Measurements from ENCODE around the gene ABCC3.

Gene ABCC3

GRCh38 chr17:50612281-50612680, 22.4 kb upstream of the ABCC3 start:
- no peak overlapping the region for H2AFZ ChIP-seq (ENCODE audit: low read depth, low read length)
- no peaks in the 10 kb centered on the region for H3K27me3 ChIP-seq (ENCODE audit: insufficient read depth, low read length)
- peaks cover 21% of the 10 kb centered on the region for H3K4me1 ChIP-seq (ENCODE audit: insufficient read depth, low read length)
- no peak overlapping the region for H3K4me3 ChIP-seq (ENCODE audit: low read length)
- no peaks in the 10 kb centered on the region for H3K36me3 ChIP-seq (ENCODE audit: insufficient read depth, low read length)
- no peaks in the 10 kb centered on the region for H3K9me3 ChIP-seq (ENCODE audit: low read length)

DNA sequence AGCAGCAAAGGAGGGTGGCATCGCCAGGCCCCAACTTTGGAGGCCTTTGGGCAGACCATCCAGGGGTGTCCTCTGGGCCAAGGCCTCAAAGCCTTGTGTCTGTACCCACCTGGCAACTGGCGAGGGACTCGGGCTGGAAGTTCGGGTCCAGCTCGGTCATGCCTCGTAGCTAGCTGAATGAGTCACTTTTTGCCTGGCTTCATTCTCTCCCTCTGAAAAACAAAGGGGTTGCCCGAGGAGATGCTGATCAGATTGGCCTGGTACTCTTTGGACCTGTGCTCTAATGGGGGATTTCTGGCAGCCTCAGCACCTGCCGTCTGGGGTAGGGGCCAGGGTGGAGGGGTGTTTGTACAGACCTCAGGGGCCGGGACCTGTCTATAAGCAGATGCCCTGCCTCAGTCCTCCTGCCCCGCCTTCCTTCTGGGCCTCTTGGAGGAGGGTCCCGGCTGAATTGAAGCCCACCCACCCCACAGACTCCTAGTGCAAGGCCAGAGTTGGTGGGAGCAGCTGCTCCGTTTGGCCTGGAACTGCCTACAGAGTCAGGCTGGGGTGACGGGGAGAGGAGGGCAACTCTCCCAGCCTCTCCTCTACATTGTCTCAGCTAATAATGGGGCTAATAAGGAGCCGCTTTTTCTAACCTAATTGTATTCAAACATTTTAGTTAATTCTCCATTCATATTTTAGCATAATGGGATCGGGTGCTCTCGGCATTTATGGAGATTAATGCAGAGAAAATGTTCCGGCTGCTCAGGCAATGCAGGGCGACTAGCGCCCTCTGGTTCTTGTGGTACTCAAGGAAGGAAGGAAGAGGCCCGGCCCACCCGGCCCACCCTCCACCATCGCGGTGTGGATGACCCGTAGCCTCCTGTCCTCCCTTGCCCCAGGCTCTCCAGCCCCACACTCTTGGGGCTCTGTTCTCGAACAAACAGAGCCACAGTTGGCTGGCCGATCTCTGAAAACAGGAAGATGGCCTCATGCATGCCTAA, 21.4 kb upstream of the ABCC3 start:
- no peaks in the 10 kb centered on the region for H3K27me3 ChIP-seq (ENCODE audit: insufficient read depth, low read length)
- no peak overlapping the region for H3K4me3 ChIP-seq (ENCODE audit: low read length)
- H3K4me1 ChIP-seq (ENCODE audit: insufficient read depth, low read length), result peaks cover 21% of the 10 kb centered on the region
- no peak overlapping the region for H2AFZ ChIP-seq (ENCODE audit: low read depth, low read length)
- no peaks in the 10 kb centered on the region for H3K9me3 ChIP-seq (ENCODE audit: low read length)
- H3K36me3 ChIP-seq (ENCODE audit: insufficient read depth, low read length), result no peaks in the 10 kb centered on the region

DNA sequence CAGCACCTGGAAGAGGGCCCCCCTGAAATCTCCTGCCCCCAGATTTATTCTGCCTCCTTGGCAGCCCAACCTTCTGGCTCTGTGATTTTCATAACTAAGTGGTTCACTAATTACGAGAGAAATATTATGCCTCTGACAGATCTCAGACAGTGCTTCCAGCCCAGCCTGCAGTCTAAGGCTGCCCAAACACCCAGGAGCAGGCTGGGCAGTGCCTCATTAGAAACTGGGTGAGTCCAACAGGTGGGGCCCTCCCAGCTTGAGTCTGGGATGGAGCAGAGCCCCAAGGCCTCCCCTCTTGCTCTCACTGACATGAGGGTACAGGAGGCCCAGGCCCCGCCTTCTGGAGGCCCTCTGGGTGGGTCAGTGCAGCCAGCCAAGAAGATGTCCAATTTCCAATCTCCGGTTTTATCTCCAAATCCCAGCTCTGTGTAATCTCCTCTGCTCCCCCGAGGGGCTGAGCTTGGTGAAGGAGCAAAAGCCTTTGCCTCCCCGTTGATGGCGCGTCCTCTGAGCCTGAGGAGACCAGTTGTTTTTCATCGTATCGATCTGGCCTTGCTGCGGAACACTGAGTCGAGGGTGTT, 20.1 kb upstream of the ABCC3 start:
- Histone ChIP-seq H3K36me3 (ENCODE audit: insufficient read depth, low read length) (no peaks in the 10 kb centered on the region), H3K4me3 (ENCODE audit: low read length) (no peak overlapping the region), H3K9me3 (ENCODE audit: low read length) (no peaks in the 10 kb centered on the region)

GRCh38 chr17:50615828-50616227, 18.9 kb upstream of the ABCC3 start:
- Histone ChIP-seq H3K4me3 (ENCODE audit: low read length) (no peak overlapping the region), H3K27me3 (ENCODE audit: insufficient read depth, low read length) (peaks cover 8% of the 10 kb centered on the region), H3K36me3 (ENCODE audit: insufficient read depth, low read length) (no peaks in the 10 kb centered on the region), H3K9me3 (ENCODE audit: low read length) (no peaks in the 10 kb centered on the region), H3K4me1 (ENCODE audit: insufficient read depth, low read length) (peaks cover 6% of the 10 kb centered on the region), H2AFZ (ENCODE audit: low read depth, low read length) (no peak overlapping the region)

More for the DNA sequence above, 20.1 kb upstream of the ABCC3 start:
- Histone ChIP-seq H2AFZ (ENCODE audit: low read depth, low read length) (no peak overlapping the region), H3K4me1 (ENCODE audit: insufficient read depth, low read length) (peaks cover 12% of the 10 kb centered on the region), H3K27me3 (ENCODE audit: insufficient read depth, low read length) (peaks cover 2% of the 10 kb centered on the region)

GRCh38 chr17:50618300-50618699, 16.4 kb upstream of the ABCC3 start:
- H3K4me1 ChIP-seq (ENCODE audit: insufficient read depth, low read length), result peaks cover 14% of the 10 kb centered on the region
- no peaks in the 10 kb centered on the region for H3K36me3 ChIP-seq (ENCODE audit: insufficient read depth, low read length)
- no peaks in the 10 kb centered on the region for H3K9me3 ChIP-seq (ENCODE audit: low read length)
- no peak overlapping the region for H3K4me3 ChIP-seq (ENCODE audit: low read length)
- no peak overlapping the region for H2AFZ ChIP-seq (ENCODE audit: low read depth, low read length)
- peaks cover 12% of the 10 kb centered on the region for H3K27me3 ChIP-seq (ENCODE audit: insufficient read depth, low read length)

DNA sequence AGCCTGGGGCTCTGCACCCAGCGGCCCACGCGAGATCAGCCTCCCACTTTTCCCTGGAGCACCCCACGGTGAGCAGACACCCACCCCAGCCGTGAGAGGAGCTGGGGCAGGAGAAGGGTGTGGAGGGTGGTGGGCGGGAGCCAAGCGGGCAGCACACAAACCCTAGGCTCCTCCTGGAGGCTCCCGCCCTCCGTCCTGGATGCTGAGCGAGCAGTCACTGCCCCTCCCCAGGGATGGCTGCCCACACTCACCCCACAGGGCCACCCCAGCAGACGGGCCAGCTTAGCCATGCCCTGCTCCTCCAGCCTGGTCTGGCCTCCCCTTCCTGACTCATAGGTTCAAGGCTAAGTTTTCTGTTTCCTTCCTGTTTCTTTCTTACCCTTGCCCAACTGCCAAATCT, 15.7 kb upstream of the ABCC3 start:
- peaks cover 12% of the 10 kb centered on the region for H3K27me3 ChIP-seq (ENCODE audit: insufficient read depth, low read length)
- peaks cover 14% of the 10 kb centered on the region for H3K4me1 ChIP-seq (ENCODE audit: insufficient read depth, low read length)
- no peaks in the 10 kb centered on the region for H3K9me3 ChIP-seq (ENCODE audit: low read length)
- no peak overlapping the region for H2AFZ ChIP-seq (ENCODE audit: low read depth, low read length)
- no peaks in the 10 kb centered on the region for H3K36me3 ChIP-seq (ENCODE audit: insufficient read depth, low read length)
- H3K4me3 ChIP-seq (ENCODE audit: low read length), result no peak overlapping the region

- H3K36me3 ChIP-seq (ENCODE audit: insufficient read depth, low read length), result no peaks in the 10 kb centered on the region
- H3K27me3 ChIP-seq (ENCODE audit: insufficient read depth, low read length), result peaks cover 12% of the 10 kb centered on the region
- peaks cover 14% of the 10 kb centered on the region for H3K4me1 ChIP-seq (ENCODE audit: insufficient read depth, low read length)
- H2AFZ ChIP-seq (ENCODE audit: low read depth, low read length), result no peak overlapping the region
- H3K9me3 ChIP-seq (ENCODE audit: low read length), result no peaks in the 10 kb centered on the region
- H3K4me3 ChIP-seq (ENCODE audit: low read length), result no peak overlapping the region
Observed at GRCh38 chr17:50619489-50619888, 15.2 kb upstream of the ABCC3 start.

DNA sequence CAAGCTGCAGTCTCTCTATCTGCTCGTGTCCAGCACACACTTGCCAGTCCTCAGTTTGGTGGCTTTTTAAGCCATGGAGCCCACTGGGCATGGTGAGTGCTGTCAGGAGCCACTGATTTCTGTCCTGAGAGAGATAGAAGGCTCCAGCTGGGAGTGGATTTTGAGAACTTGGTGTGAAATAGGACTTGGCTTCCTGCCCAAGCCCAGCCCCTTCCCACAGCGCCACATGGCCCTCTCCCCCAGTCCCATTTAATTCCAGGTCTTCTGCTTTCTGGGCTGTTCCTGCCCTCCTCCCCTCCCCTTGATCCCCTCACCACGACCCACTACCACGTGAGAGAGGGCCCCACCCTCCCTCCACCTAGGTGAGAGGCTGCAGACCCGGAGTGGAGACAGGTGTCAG, 14.4 kb upstream of the ABCC3 start:
- Histone ChIP-seq H3K4me1 (ENCODE audit: insufficient read depth, low read length) (peaks cover 14% of the 10 kb centered on the region), H3K36me3 (ENCODE audit: insufficient read depth, low read length) (no peaks in the 10 kb centered on the region), H3K27me3 (ENCODE audit: insufficient read depth, low read length) (peaks cover 12% of the 10 kb centered on the region), H2AFZ (ENCODE audit: low read depth, low read length) (no peak overlapping the region), H3K9me3 (ENCODE audit: low read length) (no peaks in the 10 kb centered on the region), H3K4me3 (ENCODE audit: low read length) (no peak overlapping the region)

DNA sequence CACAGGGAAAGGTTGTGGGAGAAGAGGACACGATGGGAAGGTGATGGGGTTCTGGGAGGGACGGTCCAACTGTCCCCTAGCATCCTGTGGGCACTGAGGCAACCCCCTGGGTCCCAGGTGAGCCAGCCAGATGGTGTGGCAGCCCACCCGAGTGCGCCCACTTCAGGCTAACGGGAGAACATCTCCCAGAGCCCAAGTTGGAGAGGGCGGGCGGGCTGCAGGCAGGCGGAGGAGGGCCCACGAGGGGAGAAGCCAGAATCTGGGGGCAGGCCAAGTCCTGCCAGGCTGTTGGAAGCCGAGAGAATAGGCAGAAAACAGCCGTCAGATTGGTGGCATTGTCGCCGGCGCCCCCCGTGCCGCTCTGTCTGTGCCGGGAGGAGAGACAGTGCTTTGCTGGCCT, 13.8 kb upstream of the ABCC3 start:
- Histone ChIP-seq H3K4me3 (ENCODE audit: low read length) (no peak overlapping the region), H3K36me3 (ENCODE audit: insufficient read depth, low read length) (no peaks in the 10 kb centered on the region), H3K4me1 (ENCODE audit: insufficient read depth, low read length) (peaks cover 17% of the 10 kb centered on the region), H3K9me3 (ENCODE audit: low read length) (no peaks in the 10 kb centered on the region), H2AFZ (ENCODE audit: low read depth, low read length) (no peak overlapping the region), H3K27me3 (ENCODE audit: insufficient read depth, low read length) (peaks cover 12% of the 10 kb centered on the region)

DNA sequence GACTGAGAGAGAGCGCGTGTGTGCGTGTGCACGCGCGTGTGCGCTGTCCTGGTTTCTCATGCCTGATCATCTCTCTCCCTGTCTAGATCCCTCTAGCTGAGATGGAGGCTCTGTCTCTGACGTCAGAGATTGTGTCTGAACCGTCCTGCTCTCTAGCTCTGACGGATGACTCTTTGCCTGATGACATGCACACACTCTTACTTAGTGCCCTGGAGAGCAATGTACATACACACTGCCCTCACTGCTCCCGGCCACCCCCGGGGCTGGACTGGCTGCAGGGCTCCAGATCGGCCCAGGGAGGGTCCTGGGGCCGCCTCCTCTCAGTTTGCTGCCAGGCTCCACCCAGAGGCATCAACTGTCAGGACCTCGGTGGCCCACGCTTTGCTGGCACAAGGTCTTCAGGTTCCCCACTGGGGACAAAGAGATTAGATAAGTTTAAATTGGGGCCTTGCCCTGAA, 13.1 kb upstream of the ABCC3 start:
- H3K4me1 ChIP-seq (ENCODE audit: insufficient read depth, low read length), result peaks cover 17% of the 10 kb centered on the region
- H3K27me3 ChIP-seq (ENCODE audit: insufficient read depth, low read length), result peaks cover 14% of the 10 kb centered on the region
- H3K9me3 ChIP-seq (ENCODE audit: low read length), result no peaks in the 10 kb centered on the region
- no peak overlapping the region for H3K4me3 ChIP-seq (ENCODE audit: low read length)
- H3K36me3 ChIP-seq (ENCODE audit: insufficient read depth, low read length), result no peaks in the 10 kb centered on the region
- H2AFZ ChIP-seq (ENCODE audit: low read depth, low read length), result no peak overlapping the region

DNA sequence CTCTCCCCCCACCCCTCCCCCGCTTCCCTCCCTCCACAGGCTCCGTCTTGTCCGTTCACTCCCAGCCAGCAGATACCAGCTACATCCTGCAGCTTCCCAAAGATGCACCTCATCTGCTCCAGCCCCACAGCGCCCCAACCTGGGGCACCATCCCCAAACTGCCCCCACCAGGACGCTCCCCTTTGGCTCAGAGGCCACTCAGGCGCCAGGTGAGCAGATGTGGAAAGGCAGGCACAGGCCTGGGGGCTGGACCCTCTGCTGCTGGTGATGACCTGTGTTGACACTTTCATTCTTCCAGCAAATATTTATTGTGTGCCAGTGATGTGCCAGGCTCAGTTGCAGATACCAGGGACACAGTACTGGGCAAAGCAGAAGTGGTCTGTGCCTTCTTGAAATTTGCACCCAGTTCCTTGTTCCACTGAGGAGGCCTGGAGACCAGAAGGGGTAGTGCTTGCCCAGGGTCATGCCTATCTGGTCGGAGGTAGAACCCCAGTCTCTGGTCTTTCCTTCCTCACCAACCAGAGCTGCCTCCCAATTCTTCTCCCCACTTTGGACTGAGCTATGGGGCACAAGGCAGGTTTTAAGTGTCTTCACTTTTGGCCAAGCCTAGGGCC, 10.3 kb upstream of the ABCC3 start:
- no peak overlapping the region for H2AFZ ChIP-seq (ENCODE audit: low read depth, low read length)
- peaks cover 28% of the 10 kb centered on the region for H3K27me3 ChIP-seq (ENCODE audit: insufficient read depth, low read length)
- H3K9me3 ChIP-seq (ENCODE audit: low read length), result no peaks in the 10 kb centered on the region
- no peak overlapping the region for H3K4me3 ChIP-seq (ENCODE audit: low read length)
- H3K4me1 ChIP-seq (ENCODE audit: insufficient read depth, low read length), result peaks cover 30% of the 10 kb centered on the region
- H3K36me3 ChIP-seq (ENCODE audit: insufficient read depth, low read length), result no peaks in the 10 kb centered on the region

DNA sequence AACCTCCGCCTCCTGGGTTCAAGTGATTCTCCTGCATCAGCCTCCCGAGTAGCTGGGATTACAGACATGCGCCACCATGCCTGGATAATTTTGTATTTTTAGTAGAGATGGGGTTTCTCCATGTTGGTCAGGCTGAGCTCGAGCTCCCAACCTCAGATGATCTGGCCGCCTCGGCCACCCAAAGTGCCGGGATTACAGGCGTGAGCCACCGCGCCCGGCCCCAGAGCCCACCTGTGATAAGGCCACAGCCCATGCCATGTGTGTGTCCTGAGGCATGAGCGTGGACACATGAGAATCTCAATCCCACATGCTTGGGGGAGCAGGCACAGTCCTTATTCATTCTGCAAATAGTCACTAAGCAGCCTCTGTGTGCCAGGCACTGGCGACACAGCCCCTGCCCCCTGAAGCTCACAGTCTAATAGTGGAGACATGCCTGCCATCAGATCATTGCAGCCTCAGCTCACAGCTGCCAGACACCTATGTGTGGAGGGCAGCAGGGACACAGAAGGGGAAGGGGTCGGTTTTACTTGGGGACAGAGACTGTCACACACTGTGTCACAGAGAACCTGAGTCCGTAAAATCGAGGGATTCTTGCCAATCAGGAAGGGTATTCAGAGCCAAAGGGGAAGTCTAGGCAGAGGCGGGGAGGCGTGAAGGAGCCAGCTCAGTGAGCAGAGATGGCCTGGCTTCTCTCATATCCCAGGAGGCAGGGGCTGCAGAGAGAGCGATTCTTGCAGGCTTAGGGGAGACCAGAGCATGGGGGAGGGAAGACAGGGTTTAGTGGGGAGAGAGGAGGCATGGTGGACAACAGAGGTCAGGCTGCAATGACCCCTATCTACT, 9.4 kb upstream of the ABCC3 start:
- no peaks in the 10 kb centered on the region for H3K9me3 ChIP-seq (ENCODE audit: low read length)
- H3K36me3 ChIP-seq (ENCODE audit: insufficient read depth, low read length), result no peaks in the 10 kb centered on the region
- no peak overlapping the region for H3K4me3 ChIP-seq (ENCODE audit: low read length)
- H3K4me1 ChIP-seq (ENCODE audit: insufficient read depth, low read length), result peaks cover 27% of the 10 kb centered on the region
- H2AFZ ChIP-seq (ENCODE audit: low read depth, low read length), result no peak overlapping the region
- H3K27me3 ChIP-seq (ENCODE audit: insufficient read depth, low read length), result peaks cover 22% of the 10 kb centered on the region

All from neuron (in vitro differentiated cells).